HCT116 (cell line): Measurements from ENCODE around the gene OR51D1. TPM values are rescaled to one million over a fixed set of nuclear protein-coding genes. Genes with fewer than 3 reads are reported as not detected.

Experiments
- ATAC-seq: fragments of 200-7000 bp; cut with Tn5 transposase; 2 replicates; pipeline ENCODE4 v1.9.1; 2020; ENCODE audit warnings: mild to moderate bottlenecking, moderate library complexity
- BruUV-seq: library from RNA; stranded (reverse); fragments of 400-500 nt; replicated peaks from 2 replicates; lab custom pipeline; 2021; lab: Mats Ljungman, UMichigan
- CTCF ChIA-PET: fragments of 300-600 bp; sonication (Branson Sonifier 250); formaldehyde crosslinking; loops from one replicate; lab custom pipeline; 2021; ENCODE audit warnings: antibody characterized with exemption; lab: Charles Lee
- POLR2A ChIA-PET: fragments of 300-600, 350-600 bp; sonication (Branson Sonifier 250); formaldehyde crosslinking; loops from one replicate; lab custom pipeline; 2021; ENCODE audit warnings: antibody characterized with exemption; lab: Charles Lee
- RAD21 ChIA-PET, 2 experiments: fragments of 300-600 bp; sonication (Branson Sonifier 250); formaldehyde crosslinking; loops; one replicate each; lab custom pipeline; 2023; ENCODE audit warnings: low total read pairs in 2 of 2; ENCODE audit not compliant: uncharacterized antibody in 2 of 2, unreplicated experiment in 2 of 2, low non-redundant PET in 1 of 2; lab: Charles Lee
- DNase-seq: peaks from one replicate; pipeline ENCODE4 v3.0.0-alpha.2; 2010; ENCODE audit warnings: low read depth, low spot score
- H2AFZ ChIP-seq: fragments of 200-600 bp; shearing (Covaris generic), sonication (generic); 2 replicates; pipeline ENCODE4 v1.6.1; 2017; ENCODE audit warnings: low read depth, mixed run types, mixed read lengths, antibody characterized with exemption, low read length; ENCODE audit not compliant: poor library complexity, severe bottlenecking
- H3K27ac ChIP-seq: 2 replicates; pipeline ENCODE4 v1.5.1; 2012; ENCODE audit warnings: low read depth, low read length
- H3K27me3 ChIP-seq: fragments of 200-600 bp; sonication (generic); 2 replicates; pipeline ENCODE4 v1.6.1; 2016; ENCODE audit warnings: mixed run types, low read length, mixed read lengths; ENCODE audit not compliant: insufficient read depth
- H3K36me3 ChIP-seq, 2 experiments: fragments of 200-500 bp in 1 of 2; fragments of 200-600 bp in 1 of 2; sonication (Bioruptor generic) in 1 of 2; sonication (generic) in 1 of 2; 2 replicates each; pipeline versions ENCODE4 v1.5.1 to v1.6.1; 2014 to 2016; ENCODE audit warnings: low read length in 2 of 2, inconsistent platforms in 1 of 2, mixed read lengths in 1 of 2, mixed run types in 1 of 2; ENCODE audit not compliant: insufficient read depth in 2 of 2, control insufficient read depth in 1 of 2
- H3K4me1 ChIP-seq, 2 experiments: fragments of 200-600 bp in 1 of 2; sonication (generic) in 1 of 2; 2 replicates each; pipeline versions ENCODE4 v1.5.1 to v1.6.1; 2012 to 2017; ENCODE audit warnings: low read length in 2 of 2, inconsistent platforms in 1 of 2, mild to moderate bottlenecking in 1 of 2, mixed read lengths in 1 of 2, mixed run types in 1 of 2, moderate library complexity in 1 of 2; ENCODE audit not compliant: insufficient read depth in 2 of 2, control insufficient read depth in 1 of 2
- H3K4me2 ChIP-seq: fragments of 200-600 bp; sonication (generic); 2 replicates; pipeline ENCODE4 v1.6.1; 2017; ENCODE audit warnings: mixed run types, low read length, mixed read lengths
- H3K4me3 ChIP-seq, 2 experiments: fragments of 200-600 bp in 1 of 2; sonication (generic) in 1 of 2; replicated peaks in 1 of 2; 2 replicates each; pipeline ENCODE4 v1.5.1; 2011 to 2016; ENCODE audit warnings: low read length in 2 of 2, control low read depth in 1 of 2, low read depth in 1 of 2, mild to moderate bottlenecking in 1 of 2, mixed read lengths in 1 of 2, mixed run types in 1 of 2
- H3K79me2 ChIP-seq: fragments of 200-600 bp; sonication (generic); 2 replicates; pipeline ENCODE4 v1.6.1; 2017; ENCODE audit warnings: mild to moderate bottlenecking, mixed run types, low read length, moderate library complexity, mixed read lengths; ENCODE audit not compliant: insufficient read depth
- H3K9ac ChIP-seq: fragments of 200-600 bp; sonication (generic); 2 replicates; pipeline ENCODE4 v1.6.1; 2016; ENCODE audit warnings: low read length, mixed read lengths
- H3K9me2 ChIP-seq: fragments of 200-600 bp; sonication (generic), shearing (Covaris generic); 2 replicates; pipeline ENCODE4 v1.6.1; 2017; ENCODE audit warnings: mixed run types, mild to moderate bottlenecking, moderate library complexity; ENCODE audit not compliant: insufficient read depth
- H3K9me3 ChIP-seq, 2 experiments: fragments of 200-500 bp in 1 of 2; fragments of 200-600 bp in 1 of 2; sonication (Bioruptor generic) in 1 of 2; sonication (generic) in 1 of 2; 2 replicates each; pipeline ENCODE4 v1.6.1; 2014 to 2017; ENCODE audit warnings: low read length in 2 of 2, mixed read lengths in 2 of 2, inconsistent platforms in 1 of 2, low read depth in 1 of 2, mild to moderate bottlenecking in 1 of 2, mixed run types in 1 of 2, moderate library complexity in 1 of 2; ENCODE audit not compliant: control insufficient read depth in 1 of 2, insufficient read depth in 1 of 2
- H4K20me1 ChIP-seq: fragments of 200-600 bp; sonication (generic), shearing (Covaris generic); 2 replicates; pipeline ENCODE4 v1.6.1; 2017; ENCODE audit warnings: mixed run types, mild to moderate bottlenecking, moderate library complexity; ENCODE audit not compliant: insufficient read depth
- FOSL1 ChIP-seq: IDR thresholded peaks from 2 replicates; pipeline ENCODE4 v1.6.1; 2012; ENCODE audit warnings: low read depth
- SP1 ChIP-seq: IDR thresholded peaks from 2 replicates; pipeline ENCODE4 v1.6.1; 2012; ENCODE audit warnings: low read depth
- YY1 ChIP-seq: IDR thresholded peaks from 2 replicates; pipeline ENCODE4 v1.6.1; 2011; ENCODE audit warnings: low read length, low read depth, moderate library complexity, mild to moderate bottlenecking; ENCODE audit not compliant: insufficient replicate concordance; ENCODE audit errors: extremely low read depth
- intact Hi-C: fragments of 100-400 bp; cut with micrococcal nuclease; formaldehyde crosslinking; loops from 2 replicates; pipeline ENCODE4 v1.10.0; 2022
- total RNA-seq: library from RNA; stranded (reverse); gene quantifications from one replicate; pipeline ENCODE4 v1.2.1, GENCODE V29; 2021; ENCODE audit not compliant: unreplicated experiment
- TF ChIP-seq, protein P1 (sequence below): IDR thresholded peaks from 2 replicates; pipeline ENCODE4 v1.6.1; 2011; ENCODE audit warnings: mild to moderate bottlenecking, low read length, moderate library complexity; ENCODE audit not compliant: insufficient replicate concordance; ENCODE audit errors: extremely low read depth

The OR51D1 gene
- total RNA-seq, 1 experiment from 2014 or later = not detected

DNA sequence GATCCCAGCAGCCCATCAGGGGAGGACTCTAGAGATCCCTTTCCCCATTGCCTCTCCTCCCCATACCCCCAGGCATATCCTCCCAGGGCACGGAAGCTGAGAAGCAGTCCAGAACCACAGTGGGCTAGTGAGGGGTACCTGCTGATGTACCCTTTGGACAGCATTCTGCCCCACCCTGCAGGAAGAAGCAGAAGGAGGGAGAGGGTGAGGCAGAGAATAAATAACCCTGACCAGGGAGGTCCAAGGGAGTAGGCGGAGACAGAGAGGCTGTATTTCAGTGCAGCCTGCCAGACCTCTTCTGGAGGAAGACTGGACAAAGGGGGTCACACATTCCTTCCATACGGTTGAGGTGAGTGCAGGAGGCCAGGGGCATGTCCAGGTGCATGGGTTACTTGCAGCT is 6.4 kb downstream of the OR51D1 start, which contains the start of gene OR51E1:
Gene OR51E1 (plus strand): TSS at position 301 of the 400 bp plus-strand sequence. CDS start 8,545 bp downstream, outside the sequence.
- Histone ChIP-seq H3K4me2 (no peak within 1 kb of the TSS), H3K27ac (no peak within 1 kb of the TSS), H3K27me3 (peaks cover 70% of the 10 kb centered on the region), H2AFZ (no peak within 1 kb of the TSS), H3K4me1 (no peaks in the 10 kb centered on the region), H3K9ac (no peak within 1 kb of the TSS), H3K9me2 (no peaks in the 10 kb centered on the region), H3K4me3 (no peak within 1 kb of the TSS), H3K79me2 (no peaks in the 10 kb centered on the region), H4K20me1 (no peaks in the 10 kb centered on the region), H3K9me3 (no peaks in the 10 kb centered on the region), H3K36me3 (no peaks in the 10 kb centered on the region)
- intact Hi-C loops = no loop called here
- ATAC-seq (no peak; the same call in 1 of the 2 replicates), DNase-seq (no peak)
- RAD21 ChIA-PET = no interaction called here
- CTCF ChIA-PET = no interaction called here
- TF ChIP-seq, protein P1, sequence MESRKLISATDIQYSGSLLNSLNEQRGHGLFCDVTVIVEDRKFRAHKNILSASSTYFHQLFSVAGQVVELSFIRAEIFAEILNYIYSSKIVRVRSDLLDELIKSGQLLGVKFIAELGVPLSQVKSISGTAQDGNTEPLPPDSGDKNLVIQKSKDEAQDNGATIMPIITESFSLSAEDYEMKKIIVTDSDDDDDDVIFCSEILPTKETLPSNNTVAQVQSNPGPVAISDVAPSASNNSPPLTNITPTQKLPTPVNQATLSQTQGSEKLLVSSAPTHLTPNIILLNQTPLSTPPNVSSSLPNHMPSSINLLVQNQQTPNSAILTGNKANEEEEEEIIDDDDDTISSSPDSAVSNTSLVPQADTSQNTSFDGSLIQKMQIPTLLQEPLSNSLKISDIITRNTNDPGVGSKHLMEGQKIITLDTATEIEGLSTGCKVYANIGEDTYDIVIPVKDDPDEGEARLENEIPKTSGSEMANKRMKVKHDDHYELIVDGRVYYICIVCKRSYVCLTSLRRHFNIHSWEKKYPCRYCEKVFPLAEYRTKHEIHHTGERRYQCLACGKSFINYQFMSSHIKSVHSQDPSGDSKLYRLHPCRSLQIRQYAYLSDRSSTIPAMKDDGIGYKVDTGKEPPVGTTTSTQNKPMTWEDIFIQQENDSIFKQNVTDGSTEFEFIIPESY = no peak
- TF ChIP-seq FOSL1 = no peak
- POLR2A ChIA-PET = no interaction called here
- BruUV-seq = no TSS peak

DNA sequence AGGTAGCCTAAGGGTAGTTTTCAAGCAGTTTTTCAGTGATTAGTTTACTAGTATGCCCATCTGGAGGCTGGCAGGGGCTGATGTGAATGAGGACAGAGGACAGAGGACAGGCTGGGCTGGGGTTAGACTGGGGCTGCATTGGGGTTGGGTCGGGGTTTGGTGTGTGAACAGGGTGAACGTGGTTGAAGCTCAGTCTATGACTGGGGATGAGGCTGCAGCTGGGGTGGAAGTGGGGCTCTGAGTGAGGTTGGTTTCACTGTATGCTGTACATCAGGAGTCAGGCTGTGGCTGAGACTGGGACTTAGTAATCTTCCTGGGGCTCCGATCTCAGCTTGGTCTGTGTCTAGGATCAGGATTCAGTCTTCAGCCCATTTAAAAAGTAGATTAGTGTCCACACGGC is 7.0 kb downstream of the OR51D1 start:
- Histone ChIP-seq H3K9me2 (no peaks in the 10 kb centered on the region), H3K36me3 (no peaks in the 10 kb centered on the region), H3K27ac (no peak overlapping the region), H3K4me2 (no peak overlapping the region), H4K20me1 (no peaks in the 10 kb centered on the region), H3K9me3 (no peaks in the 10 kb centered on the region), H3K9ac (no peak overlapping the region), H3K27me3 (peaks cover 72% of the 10 kb centered on the region), H2AFZ (no peak overlapping the region), H3K4me3 (no peak overlapping the region), H3K79me2 (no peaks in the 10 kb centered on the region), H3K4me1 (no peaks in the 10 kb centered on the region)
- ChIA-PET RAD21 (no interaction called here), POLR2A (no interaction called here), CTCF (no interaction called here)
- no peak for ATAC-seq
- DNase-seq = no peak
- intact Hi-C loops = no loop called here
- TF ChIP-seq SP1 (no peak), YY1 (no peak)
- BruUV-seq = no TSS peak
